Duodenal mucosa (tissue), 2 donors: ENCODE results near the gene CEND1.

Source experiments
- H3K27ac ChIP-seq: one replicate; pipeline ENCODE4 v1.7.0; 2013; ENCODE audit warnings: low read depth, low read length
- H3K27me3 ChIP-seq, 2 donors: one replicate each; pipeline ENCODE4 v1.7.0; 2013; ENCODE audit warnings: low read length in 2 of 2, control low read depth in 1 of 2; ENCODE audit not compliant: insufficient read depth in 2 of 2, control insufficient read depth in 1 of 2
- H3K36me3 ChIP-seq, 2 donors: one replicate each; pipeline ENCODE4 v1.7.0; 2013; ENCODE audit warnings: low read length in 2 of 2, control low read depth in 1 of 2; ENCODE audit not compliant: insufficient read depth in 2 of 2, control insufficient read depth in 1 of 2
- H3K4me1 ChIP-seq, 2 donors: one replicate each; pipeline ENCODE4 v1.7.0; 2013; ENCODE audit warnings: low read length in 2 of 2, control low read depth in 1 of 2; ENCODE audit not compliant: insufficient read depth in 2 of 2, control insufficient read depth in 1 of 2
- H3K4me3 ChIP-seq, 2 donors: one replicate each; pipeline ENCODE4 v1.7.0; 2013; ENCODE audit warnings: low read length in 2 of 2, low read depth in 1 of 2
- H3K9ac ChIP-seq, 2 donors: one replicate each; pipeline ENCODE4 v1.7.0; 2013; ENCODE audit warnings: low read length in 2 of 2, low read depth in 1 of 2
- H3K9me3 ChIP-seq, 2 donors: one replicate each; pipeline ENCODE4 v1.7.0; 2013; ENCODE audit warnings: low read length in 2 of 2, control low read depth in 1 of 2; ENCODE audit not compliant: control insufficient read depth in 1 of 2

CEND1 gene

GRCh38 chr11:820655-821511, 31.0 kb upstream of the CEND1 start:
- Histone ChIP-seq H3K27ac (peak overlapping the region; percentile 96), H3K4me1 (peaks cover 37 to 38% of the 10 kb centered on the region in 2 donors), H3K27me3 (no peaks in the 10 kb centered on the region), H3K36me3 (peaks cover 0 to 5% of the 10 kb centered on the region in 2 donors), H3K4me3 (peak overlapping the region; percentile 64 to 87), H3K9me3 (no peaks in the 10 kb centered on the region), H3K9ac (peak overlapping the region; percentile 73 to 76)

GRCh38 chr11:819943-820649, 30.2 kb upstream of the CEND1 start:
- Histone ChIP-seq H3K36me3 (peaks cover 0 to 5% of the 10 kb centered on the region in 2 donors), H3K4me3 (peak overlapping the region; percentile 64 to 87), H3K27me3 (no peaks in the 10 kb centered on the region), H3K27ac (peak overlapping the region; percentile 96), H3K4me1 (peaks cover 30% of the 10 kb centered on the region in 2 donors), H3K9me3 (no peaks in the 10 kb centered on the region), H3K9ac (peak overlapping the region; percentile 73 to 76)

- Histone ChIP-seq H3K4me1 (peaks cover 28 to 29% of the 10 kb centered on the region in 2 donors), H3K9me3 (no peaks in the 10 kb centered on the region), H3K27ac (peak overlapping the region; percentile 96), H3K9ac (peak overlapping the region; percentile 79 to 88), H3K36me3 (peaks cover 0 to 8% of the 10 kb centered on the region in 2 donors), H3K4me3 (peak overlapping the region; percentile 75 to 87), H3K27me3 (no peaks in the 10 kb centered on the region)
Measured at GRCh38 chr11:819129-819931, 29.4 kb upstream of the CEND1 start.

- Histone ChIP-seq H3K4me1 (peaks cover 28 to 29% of the 10 kb centered on the region in 2 donors), H3K4me3 (peak within 1 kb of the TSS; percentile 75 to 87), H3K27ac (peak within 1 kb of the TSS; percentile 96), H3K9ac (peak within 1 kb of the TSS; percentile 79 to 88), H3K36me3 (peaks cover 0 to 9% of the 10 kb centered on the region in 2 donors), H3K27me3 (no peaks in the 10 kb centered on the region), H3K9me3 (no peaks in the 10 kb centered on the region)
Measured at GRCh38 chr11:818396-819128, 28.7 kb upstream of the CEND1 start, which contains the start of gene PNPLA2. TSS of gene PNPLA2 (plus strand) at chr11:818914. CDS start at chr11:819719, 805 bp downstream.

GRCh38 chr11:816433-816779, 26.5 kb upstream of the CEND1 start:
- no peaks in the 10 kb centered on the region for H3K9me3 ChIP-seq
- no peak overlapping the region for H3K27ac ChIP-seq
- H3K36me3 ChIP-seq = peaks cover 20 to 26% of the 10 kb centered on the region in 2 donors
- H3K4me1 ChIP-seq = peaks cover 23 to 25% of the 10 kb centered on the region in 2 donors
- no peak overlapping the region for H3K9ac ChIP-seq
- H3K4me3 ChIP-seq = no peak overlapping the region
- H3K27me3 ChIP-seq = no peaks in the 10 kb centered on the region

- peaks cover 23 to 25% of the 10 kb centered on the region in 2 donors for H3K4me1 ChIP-seq
- H3K27me3 ChIP-seq = no peaks in the 10 kb centered on the region
- H3K27ac ChIP-seq = no peak overlapping the region
- peaks cover 22 to 31% of the 10 kb centered on the region in 2 donors for H3K36me3 ChIP-seq
- H3K4me3 ChIP-seq = no peak overlapping the region
- H3K9me3 ChIP-seq = no peaks in the 10 kb centered on the region
- H3K9ac ChIP-seq = no peak overlapping the region
Measured at GRCh38 chr11:815675-816432, 26.0 kb upstream of the CEND1 start.

- Histone ChIP-seq H3K4me1 (peaks cover 19 to 27% of the 10 kb centered on the region in 2 donors), H3K36me3 (peaks cover 22 to 31% of the 10 kb centered on the region in 2 donors), H3K9me3 (no peaks in the 10 kb centered on the region), H3K27me3 (no peaks in the 10 kb centered on the region), H3K9ac (no peak overlapping the region), H3K4me3 (no peak overlapping the region), H3K27ac (no peak overlapping the region)
Measured at GRCh38 chr11:813456-814096, 23.7 kb upstream of the CEND1 start.

- Histone ChIP-seq H3K27ac (no peak overlapping the region), H3K4me1 (peaks cover 19 to 28% of the 10 kb centered on the region in 2 donors), H3K4me3 (no peak overlapping the region), H3K36me3 (peaks cover 22 to 31% of the 10 kb centered on the region in 2 donors), H3K9me3 (no peaks in the 10 kb centered on the region), H3K27me3 (no peaks in the 10 kb centered on the region), H3K9ac (no peak overlapping the region)
Measured at GRCh38 chr11:813072-813455, 23.2 kb upstream of the CEND1 start.
